A549 (cell line): Measurements from ENCODE around the gene SLC9A9. TPM values are rescaled to one million over a fixed set of nuclear protein-coding genes. Genes with fewer than 3 reads are reported as not detected.

Experiments used
- ATAC-seq, 2 experiments: fragments of 200-7000 bp in 1 of 2; fragments of >200 bp in 1 of 2; cut with Nextera tagmentation in 1 of 2; cut with Tn5 transposase in 1 of 2; 3 replicates each; pipeline versions ENCODE4 v1.8.0 to v1.9.1; 2018 to 2020; ENCODE audit warnings: mild to moderate bottlenecking in 1 of 2, moderate library complexity in 1 of 2
- CTCF ChIA-PET: fragments of 300-600 bp; sonication (Branson Sonifier 250); formaldehyde crosslinking; extraction: SDS; loops from one replicate; lab custom pipeline; 2021; ENCODE audit warnings: antibody characterized with exemption, inconsistent platforms; lab: Yijun Ruan, JAX
- POLR2A ChIA-PET: fragments of 350-600 bp; formaldehyde crosslinking; extraction: SDS; loops from one replicate; lab custom pipeline; 2021; ENCODE audit warnings: antibody characterized with exemption, inconsistent platforms; lab: Yijun Ruan, JAX
- DNase-seq, 2 experiments: peaks; one replicate each; pipeline versions ENCODE4 v3.0.0 to v3.0.0-alpha.2; 2011 to 2016; ENCODE audit warnings: low read depth in 1 of 2, low spot score in 1 of 2
- FAIRE-seq: peaks from 2 replicates; lab custom pipeline; 2011; peaks lifted over from hg19 to GRCh38; lab: Jason Lieb, UNC
- H3K27ac ChIP-seq, 2 experiments: fragments of >200 bp; sonication (Bioruptor Twin); formaldehyde crosslinking; 3 replicates each; pipeline ENCODE4 v1.5.1; 2016 to 2017
- H3K4me1 ChIP-seq: fragments of >200 bp; sonication (Bioruptor Twin); formaldehyde crosslinking; 3 replicates; pipeline ENCODE4 v1.6.1; 2016
- H3K4me2 ChIP-seq: fragments of >200 bp; sonication (Bioruptor Twin); formaldehyde crosslinking; 3 replicates; pipeline ENCODE4 v1.6.1; 2016
- H3K4me3 ChIP-seq: fragments of >200 bp; sonication (Bioruptor Twin); formaldehyde crosslinking; 3 replicates; pipeline ENCODE4 v1.5.1; 2016
- H3K9me3 ChIP-seq: fragments of >200 bp; sonication (Bioruptor Twin); formaldehyde crosslinking; 3 replicates; pipeline ENCODE4 v1.6.1; 2016
- BHLHE40 ChIP-seq: IDR thresholded peaks from 2 replicates; pipeline ENCODE4 v1.6.1; 2012; ENCODE audit warnings: low read depth, low read length, inconsistent platforms
- CHD2 ChIP-seq: fragments of 150-350 bp; IDR thresholded peaks from 2 replicates; pipeline ENCODE4 v1.6.1; 2014; ENCODE audit warnings: low read length; ENCODE audit not compliant: partially characterized antibody
- CTCF ChIP-seq: fragments of >200 bp; sonication (Bioruptor Twin); formaldehyde crosslinking; IDR thresholded peaks from 3 replicates; pipeline ENCODE4 v1.5.1; 2016
- EHF ChIP-seq: fragments of 250-450 bp; sonication (Bioruptor Pico); IDR thresholded peaks from 2 replicates; pipeline ENCODE4 v1.5.0; 2020; ENCODE audit warnings: mild to moderate bottlenecking
- EHMT2 ChIP-seq: fragments of 200-600 bp; sonication (generic); IDR thresholded peaks from 2 replicates; pipeline ENCODE4 v1.6.1; 2016; ENCODE audit warnings: antibody characterized with exemption, low read depth, mild to moderate bottlenecking, moderate library complexity
- FOSB ChIP-seq: fragments of 250-450 bp; sonication (Bioruptor Pico); IDR thresholded peaks from 2 replicates; pipeline ENCODE4 v1.5.0; 2020; ENCODE audit warnings: mild to moderate bottlenecking, moderate library complexity
- FOXS1 ChIP-seq: fragments of 250-450 bp; sonication (Bioruptor Pico); IDR thresholded peaks from 2 replicates; pipeline ENCODE4 v1.5.0; 2020; ENCODE audit warnings: mild to moderate bottlenecking, moderate library complexity
- GATA3 ChIP-seq: IDR thresholded peaks from 2 replicates; pipeline ENCODE4 v1.6.1; 2012; ENCODE audit warnings: borderline replicate concordance
- JUNB ChIP-seq: fragments of >200 bp; sonication (Bioruptor Twin); formaldehyde crosslinking; IDR thresholded peaks from 2 replicates; pipeline ENCODE4 v1.6.1; 2016
- KDM1A ChIP-seq: fragments of 200-600 bp; sonication (generic); IDR thresholded peaks from 2 replicates; pipeline ENCODE4 v1.6.1; 2016; ENCODE audit warnings: low read depth, mild to moderate bottlenecking
- NFE2L2 ChIP-seq: fragments of 150-350 bp; conservative IDR thresholded peaks from 2 replicates; pipeline ENCODE4 v1.6.1; 2014; ENCODE audit warnings: low read length
- PHF8 ChIP-seq: fragments of 200-600 bp; sonication (generic); IDR thresholded peaks from 2 replicates; pipeline ENCODE4 v1.6.1; 2016; ENCODE audit warnings: low read depth, mild to moderate bottlenecking, antibody characterized with exemption, moderate library complexity, borderline replicate concordance
- POLR2AphosphoS2 ChIP-seq: conservative IDR thresholded peaks from 2 replicates; pipeline ENCODE4 v1.6.1; 2012; ENCODE audit warnings: low read length, improper control_type of control experiment, inconsistent platforms
- RARB ChIP-seq: fragments of 250-450 bp; sonication (Bioruptor Pico); IDR thresholded peaks from 2 replicates; pipeline ENCODE4 v1.8.0; 2021; ENCODE audit warnings: mild to moderate bottlenecking, moderate library complexity
- REST ChIP-seq: fragments of 200-600 bp; sonication (generic); IDR thresholded peaks from 2 replicates; pipeline ENCODE4 v1.6.1; 2016; ENCODE audit warnings: antibody characterized with exemption, mild to moderate bottlenecking, moderate library complexity
- RFX5 ChIP-seq: fragments of 450-650 bp; IDR thresholded peaks from 2 replicates; pipeline ENCODE4 v1.7.1; 2014; ENCODE audit warnings: antibody characterized with exemption, mild to moderate bottlenecking, moderate library complexity
- RNF2 ChIP-seq: fragments of 200-600 bp; sonication (generic); IDR thresholded peaks from 2 replicates; pipeline ENCODE4 v1.6.1; 2016; ENCODE audit warnings: low read depth, mild to moderate bottlenecking, antibody characterized with exemption, moderate library complexity, borderline replicate concordance
- SMC3 ChIP-seq: fragments of >200 bp; sonication (Bioruptor Twin); formaldehyde crosslinking; IDR thresholded peaks from 3 replicates; pipeline ENCODE4 v1.6.1; 2018; ENCODE audit warnings: inconsistent platforms
- TFCP2L1 ChIP-seq: fragments of 250-450 bp; sonication (Bioruptor Pico); IDR thresholded peaks from 2 replicates; pipeline ENCODE4 v1.5.0; 2021; ENCODE audit warnings: mild to moderate bottlenecking
- TP53 ChIP-seq: fragments of 250-450 bp; sonication (Bioruptor Pico); IDR thresholded peaks from 2 replicates; pipeline ENCODE4 v1.5.0; 2021; ENCODE audit warnings: mild to moderate bottlenecking, moderate library complexity
- WGBS: methylation state at CpG from one replicate; pipeline ENCODE4 v1.1.6; 2017; ENCODE audit errors: missing lambda C conversion rate; 5-methylcytosine and 5-hydroxymethylcytosine counted together
- polyA plus RNA-seq, 4 experiments: library from polyadenylated mRNA; depleted of rRNA in 3 of 4; stranded (reverse); fragments of >200 nt; fragmentation: RNase III in 1 of 4; extraction: RNeasy Plus Mini Kit Qiagen cat#74134 plus additional on column Dnase treatment in 1 of 4; gene quantifications; 2 replicates in 3 of 4; 3 replicates in 1 of 4; pipeline ENCODE4 v1.2.3, GENCODE V29; 2011 to 2017
- TF ChIP-seq, protein P1 (sequence below): IDR thresholded peaks from 2 replicates; pipeline ENCODE4 v1.6.1; 2012; ENCODE audit warnings: low read depth, borderline replicate concordance
- TF ChIP-seq, protein P2 (sequence below): fragments of >200 bp; sonication (Bioruptor Twin); formaldehyde crosslinking; IDR thresholded peaks from 2 replicates; pipeline ENCODE4 v1.6.1; 2016
- TF ChIP-seq, protein P3 (sequence below): IDR thresholded peaks from 2 replicates; pipeline ENCODE4 v1.6.1; 2012
- TF ChIP-seq, protein P4 (sequence below): fragments of 450-650 bp; IDR thresholded peaks from 2 replicates; pipeline ENCODE4 v1.6.1; 2014; ENCODE audit warnings: antibody characterized with exemption

SLC9A9 gene
- polyA plus RNA-seq, 2 of the 4 experiments (the other 2 are of a cell fraction) = 0.10 to 0.32 TPM

GRCh38 chr3:143699424-143699823 lies 148.8 kb downstream of the SLC9A9 start:
- CTCF ChIA-PET = interaction anchor here (2.4 kb wide), 1 partner anchor 10 kb away, joined by 8 read pairs; no protein-coding TSS in a partner anchor
- H3K4me2 ChIP-seq = no peak overlapping the region

DNA sequence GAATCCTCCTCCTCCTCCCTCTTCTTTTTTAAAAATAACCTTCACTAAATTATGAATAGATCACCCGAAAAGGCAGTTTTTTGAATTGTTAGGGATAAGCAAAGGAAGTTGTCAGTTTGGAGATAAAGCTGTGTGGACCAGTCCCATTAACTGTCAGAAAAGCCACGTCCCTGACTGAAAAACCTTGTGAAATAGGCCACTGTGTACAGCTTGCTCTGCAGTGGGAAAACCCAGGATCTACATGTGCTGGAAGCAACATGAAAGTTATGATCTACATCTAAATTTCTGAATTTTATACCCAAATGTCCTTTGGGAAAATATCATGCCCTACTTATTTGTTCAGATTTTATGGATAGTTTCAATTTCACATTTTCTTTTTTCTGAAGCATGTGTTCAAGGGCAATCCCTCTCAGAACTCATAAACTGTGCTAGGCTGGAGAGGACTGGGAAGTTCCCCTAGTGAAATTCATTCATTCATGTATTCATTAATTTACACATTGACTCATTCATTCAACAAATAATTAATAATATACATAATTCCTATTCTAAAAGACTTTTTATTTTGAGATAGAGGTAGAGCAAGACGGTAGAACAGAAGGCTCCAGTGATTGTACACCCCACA lies 149.5 kb downstream of the SLC9A9 start:
- no peak overlapping the region for H3K27ac ChIP-seq
- H3K9me3 ChIP-seq = no peaks in the 10 kb centered on the region
- FAIRE-seq = no peak
- no peak overlapping the region for H3K4me3 ChIP-seq
- ATAC-seq = no peak
- H3K4me1 ChIP-seq = no peaks in the 10 kb centered on the region
- POLR2A ChIA-PET = no interaction called here
- 7% methylated on average over 3 of the region's 3 CpGs for WGBS
- no peak overlapping the region for H3K4me2 ChIP-seq
- no peak for DNase-seq
- TF ChIP-seq BHLHE40 = no peak
- TF ChIP-seq, protein P1, sequence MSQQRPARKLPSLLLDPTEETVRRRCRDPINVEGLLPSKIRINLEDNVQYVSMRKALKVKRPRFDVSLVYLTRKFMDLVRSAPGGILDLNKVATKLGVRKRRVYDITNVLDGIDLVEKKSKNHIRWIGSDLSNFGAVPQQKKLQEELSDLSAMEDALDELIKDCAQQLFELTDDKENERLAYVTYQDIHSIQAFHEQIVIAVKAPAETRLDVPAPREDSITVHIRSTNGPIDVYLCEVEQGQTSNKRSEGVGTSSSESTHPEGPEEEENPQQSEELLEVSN = no peak
- TF ChIP-seq, protein P2, sequence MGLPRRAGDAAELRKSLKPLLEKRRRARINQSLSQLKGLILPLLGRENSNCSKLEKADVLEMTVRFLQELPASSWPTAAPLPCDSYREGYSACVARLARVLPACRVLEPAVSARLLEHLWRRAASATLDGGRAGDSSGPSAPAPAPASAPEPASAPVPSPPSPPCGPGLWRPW = no peak
- TF ChIP-seq SMC3 = no peak
- TF ChIP-seq KDM1A = no peak
- no peak for TF ChIP-seq CTCF
- TF ChIP-seq FOSB (CRISPR knock-in tag) = no peak
- TF ChIP-seq NFE2L2 = no peak
- TF ChIP-seq CHD2 = no peak
- TF ChIP-seq PHF8 = no peak
- TF ChIP-seq EHF = no peak
- no peak for TF ChIP-seq FOXS1 (CRISPR knock-in tag)
- TF ChIP-seq POLR2AphosphoS2 = no peak
- no peak for TF ChIP-seq JUNB
- no peak for TF ChIP-seq TP53
- no peak for TF ChIP-seq RFX5
- no peak for TF ChIP-seq RARB (CRISPR knock-in tag)
- TF ChIP-seq, all 56 proteins: peak for 0
- CTCF ChIA-PET = interaction anchor here (2.4 kb wide), 1 partner anchor 11 kb away, joined by 8 read pairs; no protein-coding TSS in a partner anchor

More at GRCh38 chr3:143699424-143699823, 148.8 kb downstream of the SLC9A9 start:
- TF ChIP-seq PHF8 (no peak), REST (no peak), RNF2 (no peak), GATA3 (no peak), EHMT2 (no peak), EHF (no peak), TFCP2L1 (CRISPR knock-in tag) (no peak), RFX5 (no peak)
- TF ChIP-seq, protein P3, sequence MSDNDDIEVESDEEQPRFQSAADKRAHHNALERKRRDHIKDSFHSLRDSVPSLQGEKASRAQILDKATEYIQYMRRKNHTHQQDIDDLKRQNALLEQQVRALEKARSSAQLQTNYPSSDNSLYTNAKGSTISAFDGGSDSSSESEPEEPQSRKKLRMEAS = no peak
- TF ChIP-seq, protein P4, sequence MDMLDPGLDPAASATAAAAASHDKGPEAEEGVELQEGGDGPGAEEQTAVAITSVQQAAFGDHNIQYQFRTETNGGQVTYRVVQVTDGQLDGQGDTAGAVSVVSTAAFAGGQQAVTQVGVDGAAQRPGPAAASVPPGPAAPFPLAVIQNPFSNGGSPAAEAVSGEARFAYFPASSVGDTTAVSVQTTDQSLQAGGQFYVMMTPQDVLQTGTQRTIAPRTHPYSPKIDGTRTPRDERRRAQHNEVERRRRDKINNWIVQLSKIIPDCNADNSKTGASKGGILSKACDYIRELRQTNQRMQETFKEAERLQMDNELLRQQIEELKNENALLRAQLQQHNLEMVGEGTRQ = no peak
- POLR2A ChIA-PET = no interaction called here
- H3K4me3 ChIP-seq = no peak overlapping the region
- DNase-seq (no peak), FAIRE-seq (no peak), ATAC-seq (no peak)
- H3K27ac ChIP-seq = no peak overlapping the region
- no peaks in the 10 kb centered on the region for H3K4me1 ChIP-seq
- 33% methylated on average over 3 of the region's 3 CpGs for WGBS
- H3K9me3 ChIP-seq = no peaks in the 10 kb centered on the region
